HEK293 (cell line): ENCODE results near the gene WDFY2.
A peak's percentile ranks its signal among the peaks of the same experiment; 100 is the strongest.

Source experiments
- CTCF ChIA-PET: fragments of 350-600 bp; formaldehyde crosslinking; extraction: SDS; loops from one replicate; lab custom pipeline; 2021; ENCODE audit warnings: antibody characterized with exemption; lab: Yijun Ruan, JAX
- POLR2A ChIA-PET: fragments of 300-600 bp; formaldehyde crosslinking; extraction: SDS; loops from one replicate; lab custom pipeline; 2020; ENCODE audit warnings: antibody characterized with exemption, inconsistent platforms; lab: Yijun Ruan, JAX
- H3K27ac ChIP-seq: fragments of 200-500 bp; sonication (Bioruptor generic); 2 replicates; pipeline ENCODE4 v1.5.1; 2014; ENCODE audit warnings: low read depth, low read length, control low read depth, inconsistent platforms; ENCODE audit errors: extremely low read depth
- H3K36me3 ChIP-seq, 2 experiments: fragments of 200-500 bp in 1 of 2; sonication (Bioruptor generic) in 1 of 2; 1 replicate in 1 of 2; 2 replicates in 1 of 2; pipeline ENCODE4 v1.5.1; 2014 to 2017; ENCODE audit warnings: inconsistent platforms in 2 of 2, low read length in 2 of 2; ENCODE audit not compliant: control insufficient read depth in 2 of 2, insufficient read depth in 1 of 2
- H3K4me1 ChIP-seq: fragments of 200-500 bp; sonication (Bioruptor generic); 2 replicates; pipeline ENCODE4 v1.5.1; 2014; ENCODE audit warnings: mild to moderate bottlenecking, low read length, inconsistent platforms; ENCODE audit not compliant: control insufficient read depth, insufficient read depth
- H3K4me3 ChIP-seq: 2 replicates; pipeline ENCODE4 v1.5.1; 2011; ENCODE audit warnings: low read depth, mild to moderate bottlenecking, control low read depth, low read length, moderate library complexity
- H3K9me3 ChIP-seq: fragments of 200-500 bp; sonication (Bioruptor generic); 2 replicates; pipeline ENCODE4 v1.5.1; 2014; ENCODE audit warnings: low read depth, low read length, inconsistent platforms; ENCODE audit not compliant: control insufficient read depth, insufficient read depth
- GLIS2 ChIP-seq: fragments of 450-650 bp; formaldehyde crosslinking; IDR thresholded peaks from 2 replicates; pipeline ENCODE4 v1.5.1; 2016; ENCODE audit warnings: missing biosample characterization, missing genetic modification characterization
- HOXD13 ChIP-seq: sonication (generic); formaldehyde crosslinking; IDR thresholded peaks from 2 replicates; pipeline ENCODE4 v1.8.0; 2022; ENCODE audit warnings: missing genetic modification reagents, borderline replicate concordance
- OSR2 ChIP-seq: fragments of 450-650 bp; formaldehyde crosslinking; IDR thresholded peaks from 2 replicates; pipeline ENCODE4 v1.5.1; 2016; ENCODE audit warnings: missing biosample characterization, missing genetic modification characterization
- PRDM1 ChIP-seq: fragments of 450-650 bp; formaldehyde crosslinking; IDR thresholded peaks from 2 replicates; pipeline ENCODE4; 2016; ENCODE audit warnings: missing biosample characterization, missing genetic modification characterization
- ZBTB17 ChIP-seq: fragments of 450-650 bp; formaldehyde crosslinking; IDR thresholded peaks from 2 replicates; pipeline ENCODE4 v1.5.1; 2016; ENCODE audit warnings: missing biosample characterization, missing genetic modification characterization
- ZBTB6 ChIP-seq: fragments of 450-650 bp; formaldehyde crosslinking; IDR thresholded peaks from 2 replicates; pipeline ENCODE4 v1.5.1; 2017; ENCODE audit warnings: missing biosample characterization, missing genetic modification characterization
- ZFP69B ChIP-seq: fragments of 450-650 bp; formaldehyde crosslinking; IDR thresholded peaks from 2 replicates; pipeline ENCODE4 v1.5.1; 2016; ENCODE audit warnings: missing biosample characterization, missing genetic modification characterization
- ZNF175 ChIP-seq: fragments of 450-650 bp; formaldehyde crosslinking; IDR thresholded peaks from 2 replicates; pipeline ENCODE4 v1.5.1; 2016; ENCODE audit warnings: missing biosample characterization, missing genetic modification characterization
- ZNF398 ChIP-seq: fragments of 450-650 bp; formaldehyde crosslinking; IDR thresholded peaks from 2 replicates; pipeline ENCODE4 v1.5.1; 2017; ENCODE audit warnings: missing biosample characterization, missing genetic modification characterization
- ZNF610 ChIP-seq: fragments of 450-650 bp; formaldehyde crosslinking; IDR thresholded peaks from 2 replicates; pipeline ENCODE4 v1.5.1; 2016; ENCODE audit warnings: missing biosample characterization, missing genetic modification characterization, borderline replicate concordance
- ZNF624 ChIP-seq: fragments of 450-650 bp; formaldehyde crosslinking; IDR thresholded peaks from 2 replicates; pipeline ENCODE4 v1.5.1; 2017; ENCODE audit warnings: missing biosample characterization, missing genetic modification characterization
- ZNF639 ChIP-seq: fragments of 450-650 bp; formaldehyde crosslinking; IDR thresholded peaks from 2 replicates; pipeline ENCODE4 v1.5.1; 2016; ENCODE audit warnings: missing biosample characterization, missing genetic modification characterization
- ZNF692 ChIP-seq: fragments of 450-650 bp; formaldehyde crosslinking; IDR thresholded peaks from 2 replicates; pipeline ENCODE4 v1.5.1; 2016; ENCODE audit warnings: missing biosample characterization, missing genetic modification characterization
- ZNF837 ChIP-seq: fragments of 450-650 bp; formaldehyde crosslinking; IDR thresholded peaks from 2 replicates; pipeline ENCODE4 v1.5.1; 2016; ENCODE audit warnings: missing biosample characterization, missing genetic modification characterization

The WDFY2 gene

GRCh38 chr13:51800486-51800885 lies 216.2 kb downstream of the WDFY2 start (continued):
- no peak for TF ChIP-seq ZNF837 (tag by site-specific recombination)

GRCh38 chr13:51801631-51802099 lies 217.4 kb downstream of the WDFY2 start:
- Histone ChIP-seq H3K36me3 (no peaks in the 10 kb centered on the region), H3K4me1 (peaks cover 12% of the 10 kb centered on the region), H3K4me3 (no peak overlapping the region), H3K9me3 (no peaks in the 10 kb centered on the region), H3K27ac (no peak overlapping the region)
- TF ChIP-seq ZNF610 (no peak), GLIS2 (tag by site-specific recombination) (no peak), ZBTB17 (tag by site-specific recombination) (no peak), HOXD13 (CRISPR knock-in tag) (no peak), ZNF624 (tag by site-specific recombination) (no peak), ZNF837 (tag by site-specific recombination) (no peak), OSR2 (tag by site-specific recombination) (no peak), ZBTB6 (tag by site-specific recombination) (no peak)
- ChIA-PET POLR2A (interaction anchor here (2.7 kb wide), 1 partner anchor 349 kb away, joined by 8 read pairs; the partner anchor contains the start of gene INTS6), CTCF (interaction anchor here (0.7 to 2.7 kb wide), 4 partner anchors 78 to 676 kb away, joined by 3 to 8 read pairs (median 3); no protein-coding TSS in a partner anchor)

- POLR2A ChIA-PET: interaction anchor here (1.0 to 2.7 kb wide), 2 partner anchors 350 kb away, joined by 4 to 8 read pairs; partner anchors contain the start of gene INTS6
- Histone ChIP-seq H3K9me3 (no peaks in the 10 kb centered on the region), H3K4me3 (no peak overlapping the region), H3K4me1 (peaks cover 12% of the 10 kb centered on the region), H3K27ac (peak overlapping the region; percentile 88; the same call in 1 of the 2 replicates), H3K36me3 (no peaks in the 10 kb centered on the region)
- CTCF ChIA-PET: interaction anchor here (0.6 to 2.7 kb wide), 4 partner anchors 41 to 516 kb away, joined by 3 to 8 read pairs (median 4); no protein-coding TSS in a partner anchor
- 0 out of 2 replicates have a peak, but pooled peaks have one; percentile 18 for TF ChIP-seq ZFP69B (tag by site-specific recombination)
- no peak for TF ChIP-seq ZNF175 (tag by site-specific recombination)
- TF ChIP-seq ZNF398: peak; percentile 56
- peak; percentile 24; the same call in 1 of the 2 replicates for TF ChIP-seq ZNF692 (tag by site-specific recombination)
- TF ChIP-seq ZNF639 (tag by site-specific recombination): no peak
- 0 out of 2 replicates have a peak, but pooled peaks have one; percentile 24 for TF ChIP-seq PRDM1 (tag by site-specific recombination)
These were observed 218.6 kb downstream of the WDFY2 start for GRCh38 chr13:51802631-51803418.
